GM19328 (cell line): ENCODE results near the gene ATXN1.
"Not testable (repeated sequence)": the region's sequence is repeated elsewhere in the genome, so short reads cannot be mapped to it uniquely, and the experiment has no call there.

Source experiments
- ATAC-seq: cut with Tn5 transposase; IDR thresholded peaks from one replicate; pipeline ENCODE4 v1.9.1; 2021; ENCODE audit warnings: mild to moderate bottlenecking, moderate library complexity; ENCODE audit not compliant: unreplicated experiment

Gene ATXN1

DNA sequence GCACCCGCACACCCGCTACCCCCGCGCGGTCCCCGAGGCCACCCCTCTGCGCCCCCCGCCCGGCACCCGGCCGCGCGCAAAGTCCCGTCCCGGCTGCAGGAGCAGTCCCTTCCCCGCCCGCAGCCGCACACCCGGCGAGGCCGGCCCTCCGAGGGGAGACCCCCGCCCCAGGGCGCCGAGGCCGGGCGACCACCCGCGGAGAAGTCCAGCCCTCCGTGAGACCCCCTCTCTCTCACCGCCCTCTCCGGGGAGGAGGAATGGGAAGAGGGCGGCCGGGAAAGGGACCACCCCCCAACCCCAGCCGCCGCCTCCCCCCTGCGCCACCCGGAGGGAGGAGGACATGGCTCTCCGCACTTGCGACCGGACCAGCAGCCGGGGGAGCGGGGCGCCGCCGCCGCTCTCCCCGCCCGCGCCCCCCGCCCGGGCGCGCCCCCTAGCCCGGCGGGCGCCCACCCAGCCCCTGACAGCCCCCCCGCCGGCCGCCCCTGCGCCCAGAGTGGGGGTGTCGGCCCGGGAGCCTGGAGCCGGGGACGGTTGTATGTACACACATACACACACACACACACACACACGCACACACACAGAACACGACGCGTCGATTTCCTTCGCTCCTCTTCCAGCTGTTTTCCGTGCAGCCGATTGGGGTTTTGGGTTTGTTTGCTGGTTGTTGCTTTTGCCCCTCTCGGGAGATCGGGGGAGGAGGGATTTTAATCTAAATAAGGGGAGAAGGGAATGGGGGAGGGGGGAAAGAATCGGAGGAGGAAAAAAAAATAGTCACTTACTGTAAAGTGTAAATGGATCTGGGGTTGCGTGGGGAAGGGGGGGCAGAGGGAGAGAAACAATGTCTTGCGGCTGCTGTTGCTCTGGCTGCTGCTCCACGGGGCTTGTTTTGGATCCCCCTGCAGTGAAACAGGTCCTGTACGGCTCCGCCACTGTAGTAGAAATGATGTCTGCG is at the start of gene ATXN1:
Gene ATXN1, minus strand, starts transcription at position 945 of the 955 bp plus-strand sequence.
- no peak for ATAC-seq

DNA sequence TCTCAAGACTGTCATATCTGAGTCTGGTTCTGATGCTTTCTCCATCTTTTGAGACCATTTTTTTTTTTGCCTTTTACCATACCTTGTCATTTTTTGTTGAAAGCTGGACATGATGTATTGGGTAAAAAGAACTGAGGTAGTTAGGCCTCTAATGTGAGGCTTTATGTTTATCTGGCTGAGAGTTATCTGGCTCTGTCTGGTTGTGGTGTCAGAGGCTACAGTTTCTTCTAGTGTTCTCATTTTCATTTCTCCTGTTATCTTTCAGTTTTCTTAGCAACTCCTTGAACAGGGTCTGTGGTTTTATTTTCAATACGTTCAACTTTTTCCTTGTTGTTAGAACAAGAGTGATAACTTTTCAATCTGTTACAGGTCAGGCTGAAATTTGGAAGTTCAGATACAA is 49.2 kb upstream of the ATXN1 start:
- ATAC-seq = no peak

DNA sequence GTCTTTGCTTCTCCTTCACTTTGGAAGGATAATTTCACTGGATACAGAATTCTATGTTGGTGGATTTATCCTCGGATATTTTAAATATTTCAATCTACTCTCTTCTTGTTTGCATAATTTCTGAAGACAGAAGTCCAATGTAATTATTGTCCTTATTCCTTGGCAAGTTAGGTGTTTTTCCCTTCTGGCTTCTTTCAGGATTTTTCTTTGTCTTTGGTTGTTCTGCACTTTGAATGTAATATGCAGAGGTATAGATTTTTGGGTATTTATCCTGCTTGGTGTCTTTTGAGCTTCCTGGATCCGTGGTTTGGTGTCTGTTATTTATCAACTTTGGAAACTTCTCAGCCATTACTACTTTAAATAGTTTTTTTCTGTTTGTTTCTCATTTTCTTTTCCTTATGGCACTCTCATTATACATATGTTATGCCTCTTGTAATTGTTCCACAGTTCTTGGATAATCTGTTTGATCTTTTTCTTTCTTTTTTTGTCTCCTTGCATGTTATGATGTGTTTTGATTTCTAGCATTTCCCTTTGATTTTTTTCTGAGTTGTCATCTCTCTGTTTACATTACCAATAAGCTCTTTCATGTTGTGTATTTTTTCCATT is 48.6 kb upstream of the ATXN1 start:
- no peak for ATAC-seq

DNA sequence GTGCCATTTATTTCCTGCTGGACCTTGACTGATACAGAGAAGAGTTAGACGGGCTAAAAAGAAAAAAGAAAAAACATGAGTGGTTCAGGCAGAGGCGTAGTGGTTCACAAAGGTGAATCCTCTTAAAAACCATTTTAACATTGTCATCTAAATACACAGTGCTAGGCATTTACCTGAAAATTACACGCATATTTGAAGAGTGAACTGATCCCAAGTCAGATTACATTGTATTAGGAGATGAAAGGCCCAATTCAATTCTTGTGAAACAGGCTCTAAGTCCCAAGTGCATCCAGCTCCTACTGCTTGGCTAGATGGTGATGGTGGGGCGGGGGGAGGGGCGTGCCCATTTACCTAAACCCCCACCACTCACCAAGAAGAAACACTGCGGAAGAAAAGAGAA is 46.7 kb upstream of the ATXN1 start:
- no peak for ATAC-seq

DNA sequence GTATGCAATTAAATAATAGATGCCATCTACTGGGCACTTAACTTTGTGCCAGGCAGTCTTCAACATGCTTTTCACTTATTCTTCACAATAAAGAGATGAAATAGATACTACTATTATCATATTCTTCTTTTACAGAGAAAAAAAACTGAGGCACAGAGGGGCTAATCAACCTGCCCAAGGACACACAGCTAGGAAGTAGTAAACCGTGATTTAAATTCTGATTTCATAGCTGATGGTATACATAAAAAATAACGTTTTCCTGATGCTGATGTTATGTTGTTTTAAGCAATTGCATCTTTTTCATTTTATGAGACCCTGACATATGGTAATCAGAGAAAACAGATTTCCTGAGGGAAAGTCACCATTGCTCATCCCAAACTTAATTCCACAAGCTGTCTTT is 45.1 kb upstream of the ATXN1 start:
- no peak for ATAC-seq

DNA sequence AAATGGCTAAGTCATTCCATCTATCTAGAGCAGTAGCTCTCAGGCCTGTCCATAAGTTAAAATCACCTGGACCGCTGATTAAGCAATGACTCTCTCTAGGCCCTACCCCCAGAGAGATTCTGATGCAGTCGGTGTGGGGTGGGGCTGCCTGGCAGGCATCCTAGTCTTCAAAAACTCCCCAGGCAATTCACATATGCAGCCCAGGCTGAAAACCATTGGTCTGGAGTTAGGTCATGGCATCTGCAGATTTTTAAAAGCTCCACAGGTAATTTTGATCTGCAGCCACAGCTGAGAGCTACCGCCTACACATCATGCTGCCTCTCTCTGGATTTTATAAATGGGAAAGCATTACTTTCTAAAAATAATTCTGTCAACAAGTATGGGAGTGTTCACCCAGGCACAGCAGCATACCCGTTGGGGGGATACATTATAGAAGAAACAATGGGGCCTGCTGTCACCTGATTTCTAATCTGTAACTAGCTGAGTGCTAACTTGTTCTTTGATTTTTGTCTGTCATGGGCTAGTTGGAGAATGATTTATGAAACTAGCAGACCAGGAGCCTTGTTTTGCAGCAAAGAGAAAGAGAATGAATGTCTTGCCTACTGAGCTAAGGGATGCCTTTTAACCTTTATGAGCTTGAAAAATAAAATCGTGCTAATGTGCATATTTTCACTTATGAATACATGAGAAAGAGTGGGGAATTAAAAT is 44.1 kb upstream of the ATXN1 start:
- ATAC-seq = no peak

DNA sequence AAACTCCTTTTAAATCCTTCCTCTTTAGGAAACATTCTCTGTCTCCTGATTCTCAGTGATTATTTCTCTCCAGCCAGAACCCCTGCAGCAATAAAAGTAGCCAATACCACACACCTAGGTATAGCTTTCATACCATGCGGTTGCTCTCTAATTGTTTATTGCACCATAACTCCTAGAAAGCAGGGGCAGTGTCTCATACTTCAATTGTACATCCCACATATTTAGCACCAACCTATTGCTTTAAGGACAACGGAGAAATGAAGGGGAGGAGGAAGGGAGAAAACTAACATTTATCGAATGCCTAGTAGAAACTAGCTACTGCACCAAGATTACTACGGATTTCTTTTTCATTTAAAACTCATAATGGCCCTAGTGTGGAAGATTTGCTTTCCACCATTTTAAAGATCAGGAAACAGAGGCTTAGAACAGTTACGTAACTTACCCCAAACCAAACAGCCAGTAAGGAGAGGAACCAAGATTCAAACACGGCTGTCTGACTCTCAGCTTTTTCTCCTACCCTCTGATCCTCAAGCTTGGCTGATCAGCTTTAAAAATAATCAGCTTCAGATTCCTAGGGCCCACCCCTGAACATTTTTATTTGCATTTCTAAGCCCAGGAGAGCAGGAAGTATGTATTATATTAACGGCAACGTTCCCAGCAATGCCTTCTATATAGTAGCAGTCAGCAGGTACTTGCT is 43.4 kb upstream of the ATXN1 start:
- ATAC-seq = no peak

DNA sequence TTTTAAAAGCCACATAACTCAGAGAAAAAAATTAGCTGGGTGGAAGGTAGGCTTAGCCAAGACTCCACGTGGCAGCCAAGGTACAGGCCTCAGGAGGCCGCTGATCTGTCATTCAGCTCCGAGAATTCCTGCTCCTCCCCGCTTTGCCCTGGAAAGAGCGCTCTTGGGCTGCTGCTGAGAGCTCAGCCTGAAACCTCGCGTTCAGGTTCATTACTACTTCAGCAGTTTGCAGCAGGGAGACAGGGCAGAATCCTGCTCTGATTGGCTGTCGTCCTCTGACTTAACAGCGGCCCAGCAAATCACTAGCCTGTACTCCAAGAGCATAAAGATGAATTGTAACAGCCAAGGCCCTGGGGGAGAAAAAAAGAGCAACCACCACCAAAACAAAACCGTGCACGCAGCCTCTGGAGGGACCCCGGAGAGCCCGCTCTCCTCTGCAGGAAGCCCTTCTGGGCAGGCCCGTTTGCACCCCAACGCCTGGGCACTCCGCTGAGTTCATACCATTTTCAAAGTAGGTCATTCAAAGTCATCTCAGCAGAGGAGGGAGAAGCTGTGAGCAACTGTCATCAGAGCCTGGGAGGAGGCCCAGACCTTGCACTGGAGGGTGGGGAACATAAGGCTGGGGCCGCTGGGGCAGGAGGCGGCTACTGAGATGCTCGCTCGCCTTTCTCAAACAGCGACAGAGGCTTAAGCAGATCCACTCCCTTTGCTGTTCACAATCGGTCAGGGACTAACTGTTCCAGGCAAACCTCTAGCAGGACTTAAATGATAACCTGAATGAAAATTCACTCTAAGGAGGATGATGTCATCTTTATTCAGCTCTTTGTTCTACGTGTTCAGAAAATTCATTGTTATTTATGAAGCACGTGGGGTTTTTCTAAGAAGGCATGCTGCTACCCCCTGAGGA is 42.3 kb upstream of the ATXN1 start:
- ATAC-seq = no peak

DNA sequence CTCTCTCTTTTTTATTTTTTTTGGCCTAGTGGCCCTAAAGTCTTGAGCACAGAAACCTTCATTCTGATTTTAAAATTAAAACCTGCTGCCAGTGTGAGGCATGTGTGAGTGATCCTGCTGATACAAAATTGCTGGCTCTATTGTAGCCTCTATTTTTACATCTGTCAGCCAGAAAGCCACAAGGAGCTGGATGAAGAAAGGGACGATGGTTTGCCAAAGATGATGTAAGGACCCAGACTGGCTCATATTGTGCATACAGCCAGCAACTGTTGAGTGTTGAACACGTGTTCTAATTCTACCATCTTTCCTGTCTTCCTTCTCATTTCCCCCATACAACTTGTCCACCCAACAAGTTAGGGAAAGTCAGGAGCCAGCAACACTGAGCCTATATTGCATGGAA is 40.8 kb upstream of the ATXN1 start:
- ATAC-seq = no peak

DNA sequence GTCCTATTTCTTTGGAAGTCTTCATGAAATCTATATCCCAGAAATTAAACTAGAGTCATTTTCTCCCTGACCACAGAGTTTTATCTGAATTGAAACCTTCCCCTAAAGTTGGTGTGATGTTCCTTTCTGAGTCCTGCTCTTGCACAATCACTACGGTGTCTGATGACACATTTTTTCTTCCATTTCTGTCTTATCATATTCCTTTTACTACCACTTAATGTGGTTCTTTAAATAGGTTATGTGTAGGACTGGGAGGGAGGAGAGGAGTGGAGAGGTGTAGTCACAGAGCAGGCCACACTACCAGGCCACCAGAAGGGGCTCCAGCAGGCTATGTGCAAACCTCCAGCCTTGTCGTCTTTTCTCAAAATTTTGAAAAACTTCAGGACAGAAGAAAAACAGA is 39.7 kb upstream of the ATXN1 start:
- ATAC-seq = no peak

DNA sequence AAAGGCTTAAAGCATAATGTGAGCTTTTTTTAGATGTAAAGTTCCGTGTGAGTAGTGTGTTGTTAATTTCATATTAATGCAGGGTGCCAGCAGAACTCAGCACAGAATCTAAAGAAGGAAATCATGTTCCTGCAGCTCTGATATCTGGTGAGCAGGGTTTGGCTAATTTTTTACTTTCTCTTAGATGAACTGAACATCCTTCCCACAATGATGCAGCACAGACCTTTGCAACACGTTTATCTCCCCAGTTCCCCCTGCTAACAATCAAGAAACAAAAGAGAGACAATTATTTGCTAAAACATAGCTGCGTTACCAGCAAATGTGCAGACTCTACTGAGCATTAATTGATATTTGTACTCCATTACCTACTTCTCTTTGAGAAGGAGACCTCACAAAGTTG is 39.1 kb upstream of the ATXN1 start:
- no peak for ATAC-seq

DNA sequence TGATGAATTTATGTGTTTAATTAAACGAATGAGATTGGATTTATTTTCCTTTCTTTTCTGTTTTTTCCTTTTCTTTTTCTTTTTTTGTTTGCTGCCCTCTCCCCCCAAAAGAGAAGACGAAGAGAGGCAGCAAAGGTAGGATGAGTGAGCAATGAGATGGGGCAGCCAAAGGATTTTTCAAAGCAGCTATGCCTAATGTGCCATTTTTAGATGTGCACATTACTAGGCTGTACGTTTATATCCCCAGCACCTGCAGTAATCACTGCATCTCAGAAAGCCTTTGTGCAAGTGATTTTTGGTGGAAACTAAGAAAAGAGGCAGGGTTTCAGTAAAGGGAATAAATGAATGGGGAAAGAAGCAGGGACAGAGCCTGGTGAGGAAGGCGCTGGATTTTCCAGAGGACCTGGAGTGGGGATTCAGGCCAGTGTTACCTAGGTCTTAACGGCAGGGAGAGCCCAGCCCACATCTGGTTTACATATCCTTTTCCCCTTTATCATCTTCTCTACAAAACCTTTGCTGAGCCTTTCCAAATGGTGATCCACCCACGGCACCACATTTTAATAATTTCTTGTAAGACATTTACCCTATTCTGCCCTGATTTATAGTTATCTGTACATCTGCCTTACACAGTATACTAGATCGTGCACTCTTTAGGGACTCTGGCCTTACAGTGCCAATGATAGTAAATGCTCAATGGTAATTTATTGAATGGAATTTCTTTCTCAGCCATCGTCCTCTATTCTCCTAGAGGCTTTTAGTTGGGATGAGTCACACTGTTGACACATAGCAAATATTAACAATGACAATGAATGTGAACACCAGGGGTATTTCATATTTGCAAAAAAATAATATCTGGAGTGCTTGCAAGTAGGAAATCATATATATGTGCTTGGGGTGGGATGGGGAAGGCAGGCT is 38.3 kb upstream of the ATXN1 start:
- ATAC-seq = no peak

DNA sequence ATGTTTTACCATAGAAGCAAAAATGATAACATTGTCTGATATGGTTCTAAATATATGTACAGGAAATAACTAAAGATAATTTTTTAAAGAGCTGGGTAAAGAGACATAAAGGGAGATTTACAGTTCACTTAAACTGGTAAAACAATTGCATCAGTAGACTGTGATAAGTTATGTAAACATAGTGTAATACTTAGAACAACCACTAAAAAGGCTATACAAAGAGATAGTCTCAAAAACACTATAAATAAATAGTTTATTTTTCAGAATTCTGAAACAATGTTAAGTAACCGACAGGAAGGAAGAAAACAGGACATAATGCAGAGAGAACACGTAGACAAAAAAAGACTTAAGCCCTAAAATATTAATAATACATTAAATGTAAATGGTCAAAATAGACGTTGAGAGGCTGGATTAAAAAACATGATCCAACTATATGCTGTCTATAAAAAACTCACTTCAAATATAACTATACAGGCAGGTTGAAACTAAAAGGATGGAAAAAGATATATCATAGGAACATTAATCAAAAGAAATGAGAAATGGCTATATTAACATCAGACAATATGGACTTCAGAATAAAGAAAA is 32.7 kb upstream of the ATXN1 start:
- ATAC-seq = no peak

DNA sequence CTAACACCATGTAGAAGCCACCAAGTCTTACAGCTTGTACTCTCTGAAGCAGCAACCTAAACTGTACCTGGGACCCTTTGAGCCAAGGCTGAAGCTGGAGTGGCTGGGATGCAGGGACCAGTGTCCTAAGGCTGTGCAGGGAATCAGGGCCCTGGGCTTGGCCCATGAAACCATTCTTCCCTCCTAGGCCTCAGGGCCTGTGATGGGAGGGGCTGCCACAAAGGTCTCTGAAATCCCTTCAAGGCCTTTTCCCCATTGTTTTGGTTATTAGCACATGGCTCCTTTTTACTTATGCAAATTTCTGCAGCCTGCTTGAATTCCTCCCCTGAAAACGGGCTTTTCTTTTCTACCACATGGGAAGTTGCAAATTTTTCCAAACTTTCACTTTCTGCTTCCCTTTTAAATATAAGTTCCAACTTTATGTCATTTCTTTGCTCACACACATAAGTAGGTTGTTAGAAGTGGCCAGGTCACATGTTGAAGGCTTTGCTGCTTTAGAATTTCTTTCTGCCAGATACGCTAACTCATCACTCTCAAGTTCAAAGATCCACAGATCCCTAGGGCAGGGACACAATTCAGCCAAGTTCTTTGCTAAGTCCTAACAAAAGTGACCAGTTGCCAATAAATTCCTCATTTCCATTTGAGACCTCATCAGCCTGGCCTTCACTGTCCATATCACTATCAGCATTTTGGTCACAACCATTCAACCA is 28.2 kb upstream of the ATXN1 start:
- ATAC-seq = no peak

DNA sequence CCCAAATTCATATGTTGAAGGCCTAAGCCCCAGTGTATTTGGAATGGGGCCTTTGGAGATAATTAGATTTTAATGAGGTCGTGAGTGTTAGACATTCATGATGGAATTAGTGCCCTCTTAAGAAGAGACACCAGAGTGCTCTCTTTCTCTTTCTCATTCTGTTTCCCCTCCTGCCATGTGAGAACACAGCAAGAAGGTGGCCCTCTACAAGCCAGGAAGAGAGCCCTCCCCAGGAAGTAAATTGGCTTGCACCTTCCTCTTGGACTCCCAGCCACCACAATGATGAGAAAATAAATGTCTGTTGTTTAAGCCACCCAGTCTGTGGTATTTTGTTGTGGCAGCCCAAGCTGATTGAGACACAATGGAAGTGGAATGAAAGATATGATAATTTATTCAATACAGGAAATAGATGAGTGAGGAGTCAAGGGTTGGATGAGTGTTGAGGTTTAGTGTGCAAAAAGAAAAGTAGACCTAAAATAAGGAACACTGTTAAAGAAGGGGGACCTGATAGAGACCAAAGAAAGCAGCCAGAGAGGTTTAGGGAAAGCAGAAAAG is 25.9 kb upstream of the ATXN1 start:
- ATAC-seq = no peak

DNA sequence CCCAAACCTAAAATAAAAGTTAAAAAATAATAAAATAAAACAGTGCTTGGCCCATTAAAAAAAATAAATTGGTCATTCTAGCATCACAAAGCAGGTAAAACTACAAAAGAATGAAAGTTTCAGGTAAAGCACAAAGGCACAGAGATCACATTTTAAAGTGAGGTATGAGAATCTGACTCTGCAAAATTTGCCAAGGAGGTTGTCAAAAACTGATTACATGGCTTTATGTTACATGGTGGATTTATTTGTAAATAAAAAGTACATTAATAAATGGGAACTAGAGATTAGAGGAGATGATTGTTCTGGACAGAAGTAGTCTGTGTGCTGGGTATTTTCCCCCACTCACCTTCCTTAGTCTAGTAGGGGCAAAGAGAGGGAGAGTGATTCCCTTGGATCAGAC is 24.2 kb upstream of the ATXN1 start:
- ATAC-seq = no peak

DNA sequence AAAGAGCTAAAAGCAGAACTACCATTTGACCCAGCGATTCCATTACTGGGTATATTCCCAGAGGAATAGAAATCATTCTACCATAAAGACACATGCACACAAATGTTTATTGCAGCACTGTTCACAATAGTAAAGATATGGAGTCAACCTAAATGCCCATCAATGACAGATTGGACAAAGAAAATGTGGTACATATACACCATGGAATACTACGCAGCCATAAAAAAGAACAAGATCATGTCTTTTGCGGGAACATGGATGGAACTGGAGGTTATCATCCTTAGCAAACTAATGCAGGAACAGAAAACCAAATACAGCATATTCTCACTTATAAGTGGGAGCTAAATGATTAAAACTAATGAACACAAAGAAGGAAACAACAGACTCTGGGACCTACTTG is 23.7 kb upstream of the ATXN1 start:
- not testable (repeated sequence) for ATAC-seq
